IPS-NIHi7 (cell line): ENCODE measurements around the gene ANK3.

Experiments used
- DNase-seq: peaks from one replicate; pipeline ENCODE4 v3.0.0; 2012; ENCODE audit warnings: mixed read lengths; ENCODE audit errors: extremely low spot score

ANK3 gene

GRCh38 chr10:60230892-60231291, 158.8 kb downstream of the ANK3 start:
- no peak for DNase-seq

DNA sequence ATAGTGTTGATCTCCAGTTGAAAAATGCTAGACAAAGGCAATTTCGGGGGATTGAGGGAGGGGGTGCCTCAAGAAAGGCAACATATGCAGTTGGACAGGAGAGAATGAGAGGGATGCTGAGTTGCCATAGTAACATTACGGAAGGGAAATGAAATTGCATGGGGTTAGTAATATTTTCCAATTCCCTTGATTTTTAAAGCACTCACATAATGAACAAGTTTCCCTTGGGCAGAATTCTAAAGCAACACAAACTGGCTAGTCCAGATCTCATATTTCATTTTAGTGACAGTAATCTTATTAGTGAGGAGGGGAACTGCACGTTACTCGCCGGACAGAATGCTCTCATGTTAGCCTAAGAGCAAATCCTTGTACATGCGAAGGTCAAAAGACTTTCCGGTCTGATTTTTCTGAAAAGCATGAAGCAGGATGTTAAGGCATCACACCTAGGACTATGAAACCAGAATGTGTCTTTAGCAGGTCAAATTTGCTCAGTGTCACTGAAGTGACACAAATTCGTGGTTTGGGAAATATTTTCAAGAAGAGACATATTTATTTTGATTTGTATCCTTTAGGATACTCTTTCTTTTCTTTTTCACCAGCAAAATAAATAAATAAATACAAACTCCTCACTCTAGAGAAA, 165.5 kb downstream of the ANK3 start:
- no peak for DNase-seq

- DNase-seq, result no peak
These were observed 167.6 kb downstream of the ANK3 start for GRCh38 chr10:60222047-60222446.

GRCh38 chr10:60212195-60212594, 177.5 kb downstream of the ANK3 start:
- DNase-seq, result no peak

GRCh38 chr10:60209874-60210570, 179.7 kb downstream of the ANK3 start:
- no peak for DNase-seq

DNA sequence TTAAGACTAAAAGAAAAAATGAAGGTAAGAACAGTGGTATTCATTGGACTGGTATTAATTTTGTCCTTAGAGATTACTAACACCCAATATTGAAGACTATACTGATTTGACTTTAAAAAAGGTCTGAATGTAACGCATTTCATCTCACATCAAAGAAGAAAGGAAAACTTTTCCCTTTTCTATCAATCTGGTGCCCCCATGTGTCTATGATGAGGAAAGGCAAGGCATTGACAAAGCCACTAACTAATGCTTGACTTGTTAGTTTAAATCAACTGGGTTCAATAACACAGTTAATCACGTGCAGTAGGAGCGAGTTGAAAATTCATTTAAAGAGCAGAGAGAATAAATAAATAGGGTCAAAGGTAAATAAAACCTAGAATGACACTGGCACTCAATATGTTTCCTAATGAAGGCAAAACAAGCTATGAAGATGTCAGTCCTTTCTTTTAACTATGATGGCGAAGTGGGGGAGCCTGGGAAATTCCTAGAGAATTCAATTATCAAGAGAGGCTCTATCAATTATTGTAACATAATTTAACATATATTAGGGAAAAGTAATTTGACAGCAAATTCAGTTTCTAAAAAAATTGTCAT, 180.9 kb downstream of the ANK3 start:
- DNase-seq, result peak; percentile 24

- DNase-seq, result no peak
These were observed 181.8 kb downstream of the ANK3 start for GRCh38 chr10:60207894-60208293.

- no peak for DNase-seq
These were observed 182.9 kb downstream of the ANK3 start for GRCh38 chr10:60206735-60207134.

- DNase-seq, result no peak
These were observed 183.9 kb downstream of the ANK3 start for GRCh38 chr10:60205741-60206140.

- no peak for DNase-seq
These were observed 185.6 kb downstream of the ANK3 start for GRCh38 chr10:60203993-60204618.

DNA sequence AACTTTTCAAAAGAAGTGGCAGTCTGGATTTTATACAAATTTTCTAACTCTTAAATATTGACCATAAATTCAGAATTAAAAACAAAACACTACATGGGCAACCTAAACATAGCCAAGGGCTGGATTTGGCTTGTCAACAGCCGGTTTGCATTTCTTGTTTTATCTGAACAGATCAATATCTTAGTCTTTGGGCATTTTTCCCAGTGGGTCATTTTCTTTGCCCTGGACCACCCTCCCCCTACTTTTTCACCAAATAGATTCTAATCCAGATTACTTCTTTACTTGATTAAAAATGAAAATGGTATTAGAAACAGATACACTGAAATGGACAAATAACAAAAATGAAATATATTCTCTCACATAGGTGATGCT, 189.0 kb downstream of the ANK3 start:
- DNase-seq, result no peak

- DNase-seq, result no peak
These were observed 189.5 kb downstream of the ANK3 start for GRCh38 chr10:60200012-60200681.

DNA sequence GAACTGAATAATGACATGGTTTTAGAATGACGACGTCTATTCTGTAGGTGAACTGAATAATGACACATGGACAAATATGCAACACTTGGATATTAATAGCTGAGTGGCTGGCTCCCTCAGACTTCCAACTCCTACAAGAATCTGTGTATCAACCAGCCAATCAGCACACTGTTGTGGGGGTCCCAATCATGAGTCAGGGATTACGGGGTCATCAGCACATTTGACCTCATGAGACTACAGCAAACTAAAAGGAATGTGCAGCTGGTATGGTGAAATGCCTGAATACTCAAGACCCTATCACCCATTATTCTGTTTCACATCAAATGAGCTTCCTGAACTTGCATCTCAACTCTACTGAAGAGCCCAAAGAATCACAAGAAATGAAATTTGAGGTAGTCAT, 192.5 kb downstream of the ANK3 start:
- no peak for DNase-seq

DNA sequence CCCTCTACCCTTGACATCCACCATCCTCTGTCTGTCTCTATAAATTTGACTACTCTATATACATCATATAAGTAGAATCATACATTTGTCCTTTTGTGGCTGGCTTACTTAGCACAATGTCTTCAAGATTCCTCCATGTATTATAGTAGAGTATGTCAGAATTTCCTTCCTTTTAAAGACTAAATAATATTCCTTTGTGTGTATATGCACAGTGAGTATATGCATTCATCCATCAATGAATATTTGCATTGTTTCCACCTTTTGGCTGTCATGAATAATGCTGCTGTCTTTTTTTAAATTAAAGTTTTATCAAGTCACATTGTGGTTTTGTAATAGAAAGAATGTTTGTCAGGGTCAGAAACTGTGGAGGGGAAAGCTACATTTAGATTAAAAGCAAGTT, 195.3 kb downstream of the ANK3 start:
- no peak for DNase-seq

DNA sequence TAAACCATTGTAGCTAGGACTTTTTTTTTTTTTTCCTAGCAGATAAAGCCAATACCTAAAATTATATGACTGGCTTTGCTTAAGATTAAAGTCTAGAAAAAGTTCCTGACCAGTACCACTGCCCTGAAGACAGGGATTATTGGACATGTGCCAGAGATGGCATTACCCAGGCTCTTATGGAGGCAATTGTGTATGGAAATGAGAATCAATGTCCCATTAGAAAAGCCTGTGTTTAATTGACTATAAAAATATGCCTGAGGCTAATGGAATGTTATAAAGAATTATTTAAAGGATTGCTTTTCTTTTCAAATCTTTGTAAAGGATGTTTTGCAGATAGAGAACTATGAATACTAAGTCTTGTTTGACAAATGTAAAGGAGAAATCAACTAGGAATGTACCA, 196.7 kb downstream of the ANK3 start:
- no peak for DNase-seq

GRCh38 chr10:60189861-60190475, 199.7 kb downstream of the ANK3 start:
- no peak for DNase-seq

- no peak for DNase-seq
These were observed 201.1 kb downstream of the ANK3 start for GRCh38 chr10:60188548-60188947.

DNA sequence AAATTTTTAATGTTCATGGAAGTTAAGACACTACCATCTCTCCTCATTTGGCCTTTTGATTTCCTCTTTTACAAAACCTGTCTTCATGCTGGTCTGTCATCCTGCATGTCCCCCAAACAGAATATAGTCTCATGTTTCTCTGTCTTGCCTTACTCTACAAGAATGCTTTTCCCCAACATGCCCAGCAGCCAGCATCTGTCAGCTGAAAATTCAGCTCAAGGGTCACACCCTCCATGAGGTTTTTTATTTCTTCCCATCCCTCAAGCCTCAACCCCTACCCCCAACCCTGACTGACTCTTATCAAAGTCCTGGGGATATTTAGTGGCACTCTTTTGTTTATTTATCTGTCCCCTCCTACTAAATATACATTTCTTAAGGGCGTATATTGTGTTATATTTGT, 202.0 kb downstream of the ANK3 start:
- DNase-seq, result no peak

- no peak for DNase-seq
These were observed 203.2 kb downstream of the ANK3 start for GRCh38 chr10:60186315-60187071.

- DNase-seq, result no peak
These were observed 204.3 kb downstream of the ANK3 start for GRCh38 chr10:60185421-60185820.

DNA sequence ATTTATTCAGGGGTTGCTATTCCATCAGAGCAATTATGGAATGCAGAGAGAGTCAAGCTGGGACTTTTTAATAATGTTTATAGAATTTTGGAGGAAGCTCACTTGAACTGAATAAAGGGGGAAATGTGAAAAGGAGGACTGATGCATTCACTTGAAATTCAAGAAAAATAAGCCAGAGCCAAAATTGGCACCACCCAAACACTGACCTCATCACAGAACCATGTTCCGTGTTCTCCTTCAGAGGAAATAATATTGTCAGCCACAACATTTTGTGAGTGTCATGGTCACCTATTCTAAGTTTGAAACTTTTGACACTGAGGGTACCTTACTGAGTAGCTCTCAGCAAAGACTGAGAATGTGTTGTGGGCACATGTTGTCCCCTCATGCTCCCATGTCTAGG, 207.0 kb downstream of the ANK3 start:
- DNase-seq, result no peak
